ENCODE measurements around the gene ALPP. TPM values are rescaled to one million over a fixed set of nuclear protein-coding genes. Genes with fewer than 3 reads are reported as not detected.
"Not testable (repeated sequence)": the region's sequence is repeated elsewhere in the genome, so short reads cannot be mapped to it uniquely, and the experiment has no call there.

Gene ALPP
- total RNA-seq, 3 donors from 2014 or later (not counting 1 experiment from before 2014, with no cell fraction given), result 0.30 TPM; not detected in 2

GRCh38 chr2:232332940-232333259, 45.7 kb upstream of the ALPP start:
- TF ChIP-seq CTCF (IDR thresholded peaks at IDR 0.05), result no peak
- 94% methylated on average over 4 of the region's 10 CpGs for WGBS (ENCODE audit: insufficient coverage)
- Histone ChIP-seq H3K36me3 (ENCODE audit: control insufficient read depth, insufficient read depth, low read length) (peaks cover 5% of the 10 kb centered on the region), H3K4me1 (ENCODE audit: control insufficient read depth, insufficient read depth, low read length) (peaks cover 3% of the 10 kb centered on the region), H3K27ac (ENCODE audit: low read length) (no peak overlapping the region), H3K4me3 (ENCODE audit: low read length) (no peak overlapping the region), H3K9me3 (ENCODE audit: control insufficient read depth, insufficient read depth, low read length) (no peaks in the 10 kb centered on the region), H3K27me3 (ENCODE audit: control insufficient read depth, insufficient read depth, low read length) (no peaks in the 10 kb centered on the region)
- no peaks in the 10 kb centered on the region for H3K27me3 Mint-ChIP-seq (ENCODE audit: low read depth in 2 of 2)
- intact Hi-C loops (cut with micrococcal nuclease), result no loop called here
- H3K36me3 Mint-ChIP-seq, result no peaks in the 10 kb centered on the region
- ATAC-seq (no peak), DNase-seq (no peak)
- H3K27ac Mint-ChIP-seq, result no peak overlapping the region
- H3K4me3 Mint-ChIP-seq, result no peak overlapping the region
- no peaks in the 10 kb centered on the region for H3K9me3 Mint-ChIP-seq
- no peaks in the 10 kb centered on the region for H3K4me1 Mint-ChIP-seq

- no peaks in the 10 kb centered on the region for H3K4me1 Mint-ChIP-seq
- no peak overlapping the region for H3K4me3 ChIP-seq (ENCODE audit: low read length)
- H3K9me3 ChIP-seq (ENCODE audit: control insufficient read depth, insufficient read depth, low read length), result no peaks in the 10 kb centered on the region
- no peak for ATAC-seq
- intact Hi-C loops (cut with micrococcal nuclease), result no loop called here
- no peaks in the 10 kb centered on the region for H3K27me3 Mint-ChIP-seq (ENCODE audit: low read depth in 2 of 2)
- H3K9me3 Mint-ChIP-seq, result no peaks in the 10 kb centered on the region
- H3K27ac Mint-ChIP-seq, result no peak overlapping the region
- TF ChIP-seq CTCF (IDR thresholded peaks at IDR 0.05), result no peak
- no peaks in the 10 kb centered on the region for H3K36me3 Mint-ChIP-seq
- DNase-seq, result peak in 1 of 2 donors; percentile 12
- no peaks in the 10 kb centered on the region for H3K4me1 ChIP-seq (ENCODE audit: control insufficient read depth, insufficient read depth, low read length)
- no peak overlapping the region for H3K27ac ChIP-seq (ENCODE audit: low read length)
- no peak overlapping the region for H3K4me3 Mint-ChIP-seq
- 96% methylated on average over 28 of the region's 28 CpGs for WGBS (ENCODE audit: insufficient coverage)
- peaks cover 5% of the 10 kb centered on the region for H3K36me3 ChIP-seq (ENCODE audit: control insufficient read depth, insufficient read depth, low read length)
- no peaks in the 10 kb centered on the region for H3K27me3 ChIP-seq (ENCODE audit: control insufficient read depth, insufficient read depth, low read length)
Measured at GRCh38 chr2:232333361-232334135, 45.0 kb upstream of the ALPP start.

- H3K4me1 ChIP-seq (ENCODE audit: control insufficient read depth, insufficient read depth, low read length); H3K27ac ChIP-seq (ENCODE audit: low read length); H3K27me3 Mint-ChIP-seq (ENCODE audit: low read depth in 2 of 2); H3K4me3 ChIP-seq (ENCODE audit: low read length); H3K27ac Mint-ChIP-seq; H3K36me3 Mint-ChIP-seq; H3K36me3 ChIP-seq (ENCODE audit: control insufficient read depth, insufficient read depth, low read length); H3K9me3 ChIP-seq (ENCODE audit: control insufficient read depth, insufficient read depth, low read length); H3K4me1 Mint-ChIP-seq; H3K4me3 Mint-ChIP-seq; intact Hi-C loops (cut with micrococcal nuclease); H3K9me3 Mint-ChIP-seq; ATAC-seq; H3K27me3 ChIP-seq (ENCODE audit: control insufficient read depth, insufficient read depth, low read length): not testable (repeated sequence)
- peak in 1 of 2 donors; percentile 10 for DNase-seq
- WGBS (ENCODE audit: insufficient coverage), result 97% methylated on average over 26 of the region's 33 CpGs
Measured at GRCh38 chr2:232334136-232334884, 44.2 kb upstream of the ALPP start.

GRCh38 chr2:232334885-232335205, 43.7 kb upstream of the ALPP start:
- H3K4me3 Mint-ChIP-seq; H3K27me3 ChIP-seq (ENCODE audit: control insufficient read depth, insufficient read depth, low read length); H3K27ac ChIP-seq (ENCODE audit: low read length); H3K9me3 Mint-ChIP-seq; H3K27me3 Mint-ChIP-seq (ENCODE audit: low read depth in 2 of 2); H3K4me1 Mint-ChIP-seq; H3K36me3 Mint-ChIP-seq; intact Hi-C loops (cut with micrococcal nuclease); H3K4me1 ChIP-seq (ENCODE audit: control insufficient read depth, insufficient read depth, low read length); ATAC-seq; H3K36me3 ChIP-seq (ENCODE audit: control insufficient read depth, insufficient read depth, low read length); H3K4me3 ChIP-seq (ENCODE audit: low read length); H3K27ac Mint-ChIP-seq; H3K9me3 ChIP-seq (ENCODE audit: control insufficient read depth, insufficient read depth, low read length): not testable (repeated sequence)
- no CpG with 5 or more reads among the region's 6 CpGs for WGBS (ENCODE audit: insufficient coverage)
- peak in 1 of 2 donors; percentile 2 for DNase-seq

All from natural killer cell (primary cell).